ENCODE measurements around the gene WDFY2.
"Not testable (repeated sequence)": the region's sequence is repeated elsewhere in the genome, so short reads cannot be mapped to it uniquely, and the experiment has no call there.

The WDFY2 gene

DNA sequence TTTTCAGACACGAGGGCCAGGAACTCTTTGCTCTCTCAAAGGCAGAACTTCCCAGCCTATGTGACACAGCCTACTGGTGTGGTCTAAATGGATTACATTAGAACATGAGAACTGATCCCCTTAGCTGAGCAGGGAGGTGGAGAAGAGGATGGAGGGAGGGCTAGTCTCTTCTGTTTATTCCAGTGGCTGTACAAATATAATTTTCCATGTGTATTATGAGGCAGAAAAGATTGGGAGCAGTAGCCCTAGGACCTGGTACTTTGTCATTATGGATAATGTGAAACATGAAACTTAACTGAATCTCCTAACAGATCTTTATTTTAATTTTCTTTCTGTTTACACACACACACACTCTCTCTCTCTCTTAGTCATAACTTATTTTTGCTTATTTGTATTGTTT, 82.1 kb downstream of the WDFY2 start:
- no peak for DNase-seq

DNA sequence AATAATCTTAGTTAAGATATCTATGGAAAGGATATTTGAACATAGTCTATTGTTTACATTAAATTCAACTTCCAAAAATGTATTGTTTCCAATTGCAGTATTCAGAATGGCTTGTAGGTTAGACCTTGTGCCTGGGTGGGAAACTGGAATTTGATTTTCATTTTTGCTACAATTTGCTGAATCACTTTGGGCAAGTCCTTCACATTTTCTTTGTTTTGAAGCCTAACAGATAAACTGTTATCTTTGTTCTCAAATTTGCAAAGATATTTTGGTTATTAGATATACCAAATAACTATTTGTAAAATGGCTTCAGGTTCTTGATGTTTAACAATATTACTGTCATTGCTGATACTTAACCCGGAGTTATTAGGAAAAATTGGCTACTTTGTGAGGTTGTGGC, 82.6 kb downstream of the WDFY2 start:
- no peak for DNase-seq

GRCh38 chr13:51668580-51669195, 84.4 kb downstream of the WDFY2 start:
- no peak for DNase-seq

DNA sequence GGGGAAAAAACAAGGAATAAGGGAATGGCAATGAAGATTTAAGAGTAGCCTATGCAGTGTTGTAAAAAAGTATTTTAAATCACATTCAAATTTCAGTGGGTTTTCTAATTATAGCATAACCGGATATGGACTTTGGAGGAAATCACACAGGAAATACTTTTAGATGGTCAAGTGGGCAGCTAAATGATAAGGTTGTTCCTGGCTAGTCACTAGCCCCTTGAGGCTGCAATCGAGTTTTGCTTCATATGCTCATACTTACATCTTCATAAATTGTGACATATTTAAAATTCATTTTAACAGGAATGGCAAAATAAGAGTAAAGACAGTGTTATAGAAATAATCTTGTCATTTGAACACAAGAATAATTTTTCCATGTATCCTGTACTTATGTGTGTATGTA, 88.9 kb downstream of the WDFY2 start:
- no peak for DNase-seq

DNA sequence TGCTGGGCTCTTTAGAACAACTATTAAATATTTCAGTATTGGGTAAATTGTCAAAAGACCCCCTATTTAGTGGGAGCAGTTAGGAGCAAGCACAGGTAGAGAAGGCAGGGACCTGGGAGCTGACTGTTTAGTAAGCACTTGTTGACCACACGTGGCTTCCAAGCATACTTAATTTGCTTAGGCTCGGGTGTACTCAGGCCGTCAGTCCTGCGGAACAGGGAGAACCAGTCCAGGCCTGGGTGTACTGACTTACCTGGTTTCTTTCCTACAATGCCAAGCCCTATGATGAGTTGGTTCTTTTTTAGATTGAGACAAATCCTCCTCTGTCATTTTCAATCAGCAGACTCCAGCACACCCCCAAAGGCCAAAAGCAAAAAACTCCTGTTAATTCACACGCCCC, 90.0 kb downstream of the WDFY2 start:
- no peak for DNase-seq

DNA sequence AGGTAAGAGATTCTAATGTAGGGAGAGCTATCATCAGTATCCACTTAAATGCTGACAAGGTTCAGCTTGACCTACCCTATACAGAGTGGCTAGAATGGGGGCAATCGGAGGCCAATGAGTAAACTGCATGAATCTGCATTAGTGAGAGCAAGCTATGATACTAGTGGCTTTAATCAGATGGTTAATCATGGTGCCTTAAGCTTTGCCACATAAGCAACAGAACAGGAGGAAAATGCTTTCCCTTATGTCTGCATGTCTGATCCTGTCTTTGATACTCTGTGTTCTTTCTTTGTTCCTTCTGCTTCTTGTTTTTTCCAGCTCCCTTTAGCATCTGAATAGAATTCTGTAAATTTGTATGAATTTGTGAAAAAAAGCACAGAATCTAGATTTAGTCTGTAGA, 91.1 kb downstream of the WDFY2 start:
- DNase-seq: no peak

DNA sequence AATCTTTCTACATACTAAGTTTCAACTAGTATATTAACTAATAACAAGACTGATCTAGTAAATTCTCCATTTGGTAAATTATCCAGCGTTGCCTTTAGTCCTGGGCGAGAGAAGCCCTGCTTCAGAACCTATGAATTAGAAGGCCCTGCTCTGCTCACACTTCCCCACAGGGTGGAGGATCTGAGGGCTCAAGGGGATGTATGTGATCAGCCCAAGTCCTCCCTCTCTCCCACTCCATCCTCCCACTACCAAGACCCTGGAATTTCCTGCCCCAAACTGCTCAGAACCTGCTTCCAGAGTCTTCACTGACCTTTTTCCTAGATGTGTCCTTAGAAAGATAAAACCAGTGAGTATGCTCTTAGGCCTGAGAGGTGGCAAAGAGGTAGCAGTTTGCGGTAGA, 91.6 kb downstream of the WDFY2 start:
- no peak for DNase-seq

- no peak for DNase-seq
These were observed 92.5 kb downstream of the WDFY2 start for GRCh38 chr13:51676739-51677138.

DNA sequence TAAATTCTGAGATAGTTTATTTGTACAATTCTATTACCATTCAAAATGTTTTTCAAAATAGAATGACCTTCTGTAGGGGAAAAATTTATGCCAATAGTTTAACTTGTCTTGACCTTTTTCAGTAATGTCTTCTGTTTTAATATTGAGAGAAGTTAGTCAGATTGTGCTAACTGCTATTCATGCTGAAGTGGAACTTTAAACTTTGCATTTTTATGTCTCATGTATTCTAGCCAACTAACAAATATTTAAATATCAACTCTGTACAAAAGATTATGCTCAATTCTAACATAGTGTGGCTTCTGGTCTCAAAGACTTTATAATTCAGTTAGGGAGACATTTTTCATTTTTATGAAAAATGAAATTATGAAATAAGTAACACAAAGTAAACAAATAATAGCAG, 94.2 kb downstream of the WDFY2 start:
- no peak for DNase-seq

- DNase-seq: no peak
These were observed 95.4 kb downstream of the WDFY2 start for GRCh38 chr13:51679616-51680015.

GRCh38 chr13:51681037-51681678, 96.9 kb downstream of the WDFY2 start:
- no peak for DNase-seq

- DNase-seq: no peak
These were observed 98.4 kb downstream of the WDFY2 start for GRCh38 chr13:51682686-51683085.

DNA sequence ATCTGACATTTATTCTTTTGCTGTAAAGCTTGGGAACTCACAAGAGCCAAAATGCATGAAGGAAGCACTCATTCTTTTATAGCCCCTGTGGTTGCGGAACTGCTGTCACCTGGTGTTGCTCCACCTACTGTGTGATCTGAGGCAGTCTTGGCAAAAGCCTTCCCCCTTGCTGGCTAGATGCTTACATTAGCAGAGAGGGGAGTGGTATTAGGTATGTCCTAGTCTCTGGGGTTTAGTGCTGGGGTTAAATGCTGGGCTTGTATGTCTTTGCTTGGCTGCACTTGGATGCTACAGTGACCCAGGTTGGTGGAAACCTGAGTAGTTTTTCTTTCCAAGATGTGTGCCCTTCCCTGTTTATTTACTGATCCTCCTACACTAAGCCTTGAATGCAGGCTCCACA, 99.3 kb downstream of the WDFY2 start:
- peak; percentile 33 for DNase-seq

- DNase-seq: no peak
These were observed 99.8 kb downstream of the WDFY2 start for GRCh38 chr13:51684076-51684475.

DNA sequence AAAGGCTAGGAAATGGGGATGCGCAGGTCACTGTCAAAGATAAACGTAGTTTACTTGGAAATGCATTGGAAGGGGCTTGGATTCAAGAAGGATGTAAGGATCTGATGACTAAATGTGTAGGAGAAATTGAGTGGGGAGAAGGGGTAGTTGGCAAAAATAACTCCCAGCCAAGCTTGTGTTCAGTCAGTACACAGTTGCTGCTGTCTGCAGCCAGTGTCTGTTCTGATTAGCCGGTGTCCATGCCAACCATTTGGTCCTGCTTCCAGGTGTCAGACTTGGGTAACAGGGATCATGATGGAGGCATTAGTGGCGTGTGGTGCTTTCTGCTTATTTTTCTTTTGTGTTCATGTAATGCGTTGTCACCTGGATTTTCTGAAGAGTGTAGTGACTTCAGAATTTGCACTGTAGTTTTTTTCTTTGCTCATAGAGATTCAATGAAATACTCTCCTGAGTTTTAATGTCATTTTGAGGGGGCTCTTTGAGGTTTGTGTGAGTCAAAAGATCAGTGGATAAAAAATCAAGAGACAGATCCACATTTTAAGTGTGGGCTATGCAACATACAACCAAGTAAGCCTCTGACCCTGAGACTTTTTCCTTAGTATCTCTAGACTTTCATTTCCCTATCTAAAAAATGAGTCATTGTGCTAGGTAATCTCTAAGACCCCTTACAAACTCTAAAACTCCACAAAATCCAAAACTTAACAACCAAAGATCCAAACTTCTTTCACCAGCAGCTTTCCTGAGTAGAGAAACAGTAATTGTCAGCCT, 103.9 kb downstream of the WDFY2 start:
- DNase-seq: no peak

DNA sequence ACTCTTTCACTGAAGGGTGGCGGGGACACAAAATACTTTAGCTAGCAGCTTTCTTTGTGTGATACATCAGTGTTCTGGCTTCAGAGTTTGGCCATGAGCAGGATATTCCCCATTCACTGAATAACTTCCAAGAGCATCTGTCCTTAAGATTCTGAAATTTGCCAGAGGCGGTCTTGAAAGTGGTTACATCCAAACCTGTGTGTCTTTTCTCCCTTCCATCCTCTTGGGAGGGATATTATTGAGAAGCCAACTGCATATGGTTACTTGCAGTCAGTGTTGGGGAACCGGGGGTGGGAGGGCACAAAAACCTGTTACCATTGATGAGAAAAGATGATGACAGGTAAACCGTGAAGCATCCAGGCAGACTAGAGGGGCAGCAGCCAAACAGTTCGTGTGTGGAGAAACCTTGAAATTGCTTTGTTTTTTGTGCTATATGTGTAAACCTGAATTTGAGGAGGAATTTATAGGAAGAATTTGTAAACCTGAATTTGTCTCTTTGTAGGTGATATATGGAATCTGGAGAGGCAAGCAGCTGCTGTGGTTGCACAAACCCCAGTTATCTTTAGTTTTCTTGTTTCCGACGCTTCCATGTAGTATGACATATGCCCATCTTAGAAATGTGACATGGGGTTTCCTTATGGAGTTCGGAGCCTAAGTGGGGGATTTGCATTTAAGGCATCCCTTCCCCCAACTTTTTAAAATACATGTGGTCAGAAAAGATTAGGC, 104.8 kb downstream of the WDFY2 start:
- DNase-seq: no peak

DNA sequence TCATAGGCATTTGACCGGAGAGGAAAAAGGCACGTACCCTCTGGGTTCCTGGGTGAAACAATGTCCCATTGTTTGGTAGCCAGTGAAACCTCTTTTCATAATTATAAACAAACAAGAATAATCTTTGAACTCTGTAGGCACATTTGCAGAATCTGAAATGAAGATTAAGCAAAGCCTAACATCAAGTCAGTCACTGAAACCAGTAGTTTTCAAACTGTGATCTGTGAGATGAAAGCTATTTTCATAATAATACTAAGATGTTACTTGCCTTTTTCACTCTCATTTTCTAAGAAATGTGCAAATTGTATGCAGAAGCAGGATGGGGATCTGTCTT, 105.4 kb downstream of the WDFY2 start:
- DNase-seq: no peak

- DNase-seq: not testable (repeated sequence)
These were observed 111.4 kb downstream of the WDFY2 start for GRCh38 chr13:51695677-51696076.

GRCh38 chr13:51697181-51697580, 112.9 kb downstream of the WDFY2 start:
- no peak for DNase-seq

GRCh38 chr13:51697855-51698254, 113.6 kb downstream of the WDFY2 start:
- no peak for DNase-seq

DNA sequence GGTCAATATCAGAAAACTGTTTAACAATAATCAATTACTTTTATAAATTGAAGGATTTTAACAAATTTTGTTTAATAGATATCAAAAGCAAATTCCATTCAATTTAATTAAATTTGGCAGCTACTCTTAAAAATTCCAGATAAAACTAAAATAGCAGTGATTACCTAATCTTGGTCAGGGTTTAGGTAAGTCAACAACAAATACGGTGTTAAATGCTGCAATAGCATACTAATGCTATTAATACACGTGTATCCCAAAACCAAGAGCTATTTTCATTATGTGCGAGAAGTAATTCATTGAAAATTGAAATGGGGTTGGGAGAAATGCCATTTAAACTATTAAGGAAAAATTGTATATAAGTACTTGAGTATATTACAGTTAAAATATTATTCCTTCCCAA, 114.1 kb downstream of the WDFY2 start:
- DNase-seq: no peak

GRCh38 chr13:51704399-51705313, 120.4 kb downstream of the WDFY2 start:
- DNase-seq: no peak
